ENCODE measurements around the gene PRDM2. TPM values are rescaled to one million over a fixed set of nuclear protein-coding genes. Genes with fewer than 3 reads are reported as not detected.

Gene PRDM2
- polyA plus RNA-seq, 6 donors from 2014 or later, result 18.4 to 49.1 (median 35.3) TPM

DNA sequence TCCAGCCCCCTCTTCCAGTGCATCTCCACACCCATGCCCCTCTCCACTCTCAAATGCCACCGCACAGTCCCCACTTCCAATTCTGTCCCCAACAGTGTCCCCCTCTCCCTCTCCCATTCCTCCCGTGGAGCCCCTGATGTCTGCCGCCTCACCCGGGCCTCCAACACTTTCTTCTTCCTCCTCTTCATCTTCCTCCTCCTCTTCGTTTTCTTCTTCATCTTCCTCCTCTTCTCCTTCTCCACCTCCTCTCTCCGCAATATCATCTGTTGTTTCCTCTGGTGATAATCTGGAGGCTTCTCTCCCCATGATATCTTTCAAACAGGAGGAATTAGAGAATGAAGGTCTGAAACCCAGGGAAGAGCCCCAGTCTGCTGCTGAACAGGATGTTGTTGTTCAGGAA lies 80.8 kb downstream of the PRDM2 start:
- ATAC-seq (ENCODE audit: low read depth in 2 of 2) (no peak), DNase-seq (no peak)
- Mint-ChIP-seq H3K36me3 (peaks cover 22 to 49% of the 10 kb centered on the region in 2 donors), H3K27me3 (no peaks in the 10 kb centered on the region), H3K4me3 (no peak overlapping the region), H3K9me3 (no peaks in the 10 kb centered on the region), H3K27ac (peak overlapping the region in 3 of 6 donors; percentile 39 to 72 (median 59)), H3K4me1 (peaks cover 10 to 22% (median 12%) of the 10 kb centered on the region in 3 donors)

DNA sequence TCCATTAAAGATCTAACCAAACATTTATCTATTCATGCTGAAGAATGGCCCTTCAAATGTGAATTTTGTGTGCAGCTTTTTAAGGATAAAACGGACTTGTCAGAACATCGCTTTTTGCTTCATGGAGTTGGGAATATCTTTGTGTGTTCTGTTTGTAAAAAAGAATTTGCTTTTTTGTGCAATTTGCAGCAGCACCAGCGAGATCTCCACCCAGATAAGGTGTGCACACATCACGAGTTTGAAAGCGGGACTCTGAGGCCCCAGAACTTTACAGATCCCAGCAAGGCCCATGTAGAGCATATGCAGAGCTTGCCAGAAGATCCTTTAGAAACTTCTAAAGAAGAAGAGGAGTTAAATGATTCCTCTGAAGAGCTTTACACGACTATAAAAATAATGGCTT lies 81.2 kb downstream of the PRDM2 start:
- peak overlapping the region in 2 of 6 donors; percentile 15 to 59 for H3K27ac Mint-ChIP-seq
- DNase-seq (no peak), ATAC-seq (ENCODE audit: low read depth in 2 of 2) (no peak)
- no peaks in the 10 kb centered on the region for H3K9me3 Mint-ChIP-seq
- peaks cover 26 to 52% of the 10 kb centered on the region in 2 donors for H3K36me3 Mint-ChIP-seq
- peak overlapping the region in 1 of 8 donors; percentile 2 for H3K4me3 Mint-ChIP-seq
- H3K27me3 Mint-ChIP-seq, result no peaks in the 10 kb centered on the region
- H3K4me1 Mint-ChIP-seq, result peaks cover 10 to 22% (median 15%) of the 10 kb centered on the region in 3 donors

DNA sequence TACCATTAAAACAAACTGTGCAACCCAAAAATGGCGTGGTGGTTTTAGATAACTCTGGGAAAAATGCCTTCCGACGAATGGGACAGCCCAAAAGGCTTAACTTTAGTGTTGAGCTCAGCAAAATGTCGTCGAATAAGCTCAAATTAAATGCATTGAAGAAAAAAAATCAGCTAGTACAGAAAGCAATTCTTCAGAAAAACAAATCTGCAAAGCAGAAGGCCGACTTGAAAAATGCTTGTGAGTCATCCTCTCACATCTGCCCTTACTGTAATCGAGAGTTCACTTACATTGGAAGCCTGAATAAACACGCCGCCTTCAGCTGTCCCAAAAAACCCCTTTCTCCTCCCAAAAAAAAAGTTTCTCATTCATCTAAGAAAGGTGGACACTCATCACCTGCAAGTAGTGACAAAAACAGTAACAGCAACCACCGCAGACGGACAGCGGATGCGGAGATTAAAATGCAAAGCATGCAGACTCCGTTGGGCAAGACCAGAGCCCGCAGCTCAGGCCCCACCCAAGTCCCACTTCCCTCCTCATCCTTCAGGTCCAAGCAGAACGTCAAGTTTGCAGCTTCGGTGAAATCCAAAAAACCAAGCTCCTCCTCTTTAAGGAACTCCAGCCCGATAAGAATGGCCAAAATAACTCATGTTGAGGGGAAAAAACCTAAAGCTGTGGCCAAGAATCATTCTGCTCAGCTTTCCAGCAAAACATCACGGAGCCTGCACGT lies 82.1 kb downstream of the PRDM2 start:
- Mint-ChIP-seq H3K9me3 (no peaks in the 10 kb centered on the region), H3K27me3 (no peaks in the 10 kb centered on the region), H3K36me3 (peaks cover 31 to 58% of the 10 kb centered on the region in 2 donors), H3K4me3 (no peak overlapping the region), H3K4me1 (peaks cover 10 to 22% (median 17%) of the 10 kb centered on the region in 3 donors), H3K27ac (peak overlapping the region in 4 of 6 donors; percentile 41 to 76 (median 70))
- DNase-seq, result no peak
- no peak for ATAC-seq (ENCODE audit: low read depth in 2 of 2)

DNA sequence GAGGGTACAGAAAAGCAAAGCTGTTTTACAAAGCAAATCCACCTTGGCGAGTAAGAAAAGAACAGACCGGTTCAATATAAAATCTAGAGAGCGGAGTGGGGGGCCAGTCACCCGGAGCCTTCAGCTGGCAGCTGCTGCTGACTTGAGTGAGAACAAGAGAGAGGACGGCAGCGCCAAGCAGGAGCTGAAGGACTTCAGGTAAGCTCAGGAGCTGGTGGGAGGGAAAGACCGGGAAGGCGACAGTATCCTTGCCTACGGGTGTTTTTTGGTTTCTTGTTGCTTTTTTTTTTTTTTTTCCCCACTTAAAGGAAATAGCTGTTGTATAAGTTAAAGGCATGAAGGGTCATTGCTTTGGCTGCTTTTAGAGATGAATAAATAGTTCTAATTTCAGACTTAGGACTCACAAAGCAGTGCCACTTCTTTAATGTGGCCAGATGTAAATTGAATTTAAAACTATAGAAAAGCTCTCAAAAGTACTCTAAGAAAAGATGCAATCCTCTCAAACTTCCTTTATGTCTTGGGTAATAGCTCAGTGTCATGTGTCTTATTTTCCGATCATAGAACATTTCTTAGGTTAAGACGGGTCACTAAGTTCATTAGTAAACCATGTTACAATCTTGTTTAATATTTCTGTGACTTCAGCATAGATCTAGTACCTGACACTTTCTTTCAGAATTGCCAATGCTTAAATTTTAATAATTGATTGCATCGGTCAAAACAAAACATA lies 82.8 kb downstream of the PRDM2 start:
- no peaks in the 10 kb centered on the region for H3K9me3 Mint-ChIP-seq
- H3K4me1 Mint-ChIP-seq, result peaks cover 13 to 22% (median 17%) of the 10 kb centered on the region in 3 donors
- peak overlapping the region; percentile 18 to 76 (median 50) for H3K27ac Mint-ChIP-seq
- H3K4me3 Mint-ChIP-seq, result no peak overlapping the region
- DNase-seq (no peak), ATAC-seq (ENCODE audit: low read depth in 2 of 2) (no peak)
- H3K36me3 Mint-ChIP-seq, result peaks cover 31 to 58% of the 10 kb centered on the region in 2 donors
- no peaks in the 10 kb centered on the region for H3K27me3 Mint-ChIP-seq

DNA sequence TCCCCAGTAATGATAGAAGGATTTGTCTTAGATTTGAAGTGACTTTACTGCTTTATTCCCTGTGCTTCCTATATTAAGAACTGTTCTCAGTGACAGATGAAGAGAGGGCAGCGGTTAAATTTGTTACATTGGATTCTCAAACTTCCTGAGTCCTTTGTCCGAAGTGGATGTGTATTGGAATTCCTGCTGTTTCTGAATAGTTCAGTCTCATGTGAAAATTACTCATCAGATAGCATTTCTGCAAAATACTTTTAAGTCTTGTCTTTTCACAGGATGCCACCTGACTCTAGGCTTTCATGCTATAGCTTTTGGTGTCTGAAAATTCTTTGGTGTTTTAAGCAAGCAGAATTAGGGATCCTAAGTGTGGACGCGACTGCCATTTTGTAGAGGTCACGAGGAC lies 83.6 kb downstream of the PRDM2 start:
- H3K9me3 Mint-ChIP-seq, result no peaks in the 10 kb centered on the region
- no peak for DNase-seq
- H3K4me3 Mint-ChIP-seq, result no peak overlapping the region
- no peaks in the 10 kb centered on the region for H3K27me3 Mint-ChIP-seq
- peaks cover 24 to 59% of the 10 kb centered on the region in 2 donors for H3K36me3 Mint-ChIP-seq
- peak overlapping the region in 3 of 6 donors; percentile 29 to 71 (median 64) for H3K27ac Mint-ChIP-seq
- no peak for ATAC-seq (ENCODE audit: low read depth in 2 of 2)
- H3K4me1 Mint-ChIP-seq, result peaks cover 17 to 26% (median 18%) of the 10 kb centered on the region in 3 donors

DNA sequence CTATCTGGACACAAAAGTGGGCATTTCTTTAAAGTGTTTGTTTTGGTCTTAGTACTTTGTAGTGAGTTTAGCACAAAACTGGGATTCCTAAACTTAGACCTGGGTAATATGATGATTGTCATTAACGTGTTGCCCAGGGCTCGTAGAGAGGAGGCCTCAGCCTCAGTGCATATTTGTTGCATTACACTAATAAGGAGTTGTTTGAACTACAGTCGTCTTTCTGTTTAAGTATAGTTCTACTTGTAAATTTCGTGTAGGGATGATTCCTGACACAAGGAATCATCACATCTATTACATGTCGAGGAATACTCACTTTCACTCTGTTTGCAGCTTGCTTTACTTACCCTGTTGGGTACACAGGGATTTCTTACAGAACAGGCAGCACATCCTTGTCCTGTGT lies 85.0 kb downstream of the PRDM2 start:
- Mint-ChIP-seq H3K36me3 (peaks cover 17 to 52% of the 10 kb centered on the region in 2 donors), H3K4me1 (peaks cover 18 to 27% (median 24%) of the 10 kb centered on the region in 3 donors), H3K4me3 (no peak overlapping the region), H3K27me3 (no peaks in the 10 kb centered on the region), H3K27ac (peak overlapping the region in 1 of 6 donors; percentile 32), H3K9me3 (no peaks in the 10 kb centered on the region)
- ATAC-seq (ENCODE audit: low read depth in 2 of 2), result no peak
- DNase-seq, result no peak

DNA sequence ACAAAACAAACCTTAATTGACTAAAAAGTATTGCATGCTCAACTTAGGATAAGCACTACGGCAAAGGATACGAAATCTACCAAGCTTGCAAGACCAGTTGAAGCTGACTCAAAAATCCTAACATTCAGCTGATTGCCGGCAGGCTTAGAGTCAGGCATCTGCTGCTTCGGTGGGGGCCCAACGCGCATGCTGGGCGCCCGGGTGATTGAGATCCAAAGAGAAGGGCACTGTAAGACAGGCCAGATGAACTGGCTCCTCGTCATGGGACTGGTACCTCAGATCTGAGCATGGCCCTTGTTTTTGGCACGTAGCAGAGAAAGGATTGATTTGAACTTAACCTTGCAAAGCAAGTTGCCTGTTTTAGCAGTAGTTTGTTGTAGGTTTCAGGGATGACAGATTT lies 86.6 kb downstream of the PRDM2 start:
- H3K27me3 Mint-ChIP-seq, result no peaks in the 10 kb centered on the region
- no peak for DNase-seq
- H3K36me3 Mint-ChIP-seq, result peaks cover 9 to 48% of the 10 kb centered on the region in 2 donors
- H3K4me3 Mint-ChIP-seq, result peak overlapping the region in 1 of 8 donors; percentile 20
- peaks cover 26 to 28% (median 26%) of the 10 kb centered on the region in 3 donors for H3K4me1 Mint-ChIP-seq
- H3K9me3 Mint-ChIP-seq, result no peaks in the 10 kb centered on the region
- H3K27ac Mint-ChIP-seq, result peak overlapping the region in 1 of 6 donors; percentile 53
- ATAC-seq (ENCODE audit: low read depth in 2 of 2), result no peak

DNA sequence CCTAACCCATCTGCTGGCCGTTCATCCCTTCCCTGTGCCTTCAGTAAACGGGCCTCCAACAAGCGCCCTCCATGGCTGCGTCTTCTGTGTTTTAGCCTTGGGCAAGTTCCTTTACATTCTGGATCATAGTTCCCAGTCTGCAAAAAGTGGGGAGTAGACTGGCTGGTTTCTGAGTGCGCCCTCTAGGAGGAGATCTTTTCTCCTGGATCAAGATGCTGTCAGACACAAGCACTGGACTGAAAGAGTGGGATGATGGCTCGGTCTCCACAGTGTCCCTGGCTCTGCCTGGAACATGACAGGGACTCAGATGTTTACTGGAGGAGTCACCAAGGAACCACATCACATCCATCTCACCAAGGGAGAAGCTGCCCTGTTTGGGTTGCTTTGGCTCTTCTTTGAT lies 88.8 kb downstream of the PRDM2 start:
- Mint-ChIP-seq H3K36me3 (peaks cover 9 to 33% of the 10 kb centered on the region in 2 donors), H3K27ac (peak overlapping the region in 4 of 6 donors; percentile 33 to 93 (median 76)), H3K9me3 (no peaks in the 10 kb centered on the region), H3K4me1 (peaks cover 21 to 31% (median 26%) of the 10 kb centered on the region in 3 donors), H3K27me3 (no peaks in the 10 kb centered on the region), H3K4me3 (peak overlapping the region in 1 of 8 donors; percentile 18)
- DNase-seq (no peak), ATAC-seq (ENCODE audit: low read depth in 2 of 2) (peak in 1 of 2 donors; percentile 9)

DNA sequence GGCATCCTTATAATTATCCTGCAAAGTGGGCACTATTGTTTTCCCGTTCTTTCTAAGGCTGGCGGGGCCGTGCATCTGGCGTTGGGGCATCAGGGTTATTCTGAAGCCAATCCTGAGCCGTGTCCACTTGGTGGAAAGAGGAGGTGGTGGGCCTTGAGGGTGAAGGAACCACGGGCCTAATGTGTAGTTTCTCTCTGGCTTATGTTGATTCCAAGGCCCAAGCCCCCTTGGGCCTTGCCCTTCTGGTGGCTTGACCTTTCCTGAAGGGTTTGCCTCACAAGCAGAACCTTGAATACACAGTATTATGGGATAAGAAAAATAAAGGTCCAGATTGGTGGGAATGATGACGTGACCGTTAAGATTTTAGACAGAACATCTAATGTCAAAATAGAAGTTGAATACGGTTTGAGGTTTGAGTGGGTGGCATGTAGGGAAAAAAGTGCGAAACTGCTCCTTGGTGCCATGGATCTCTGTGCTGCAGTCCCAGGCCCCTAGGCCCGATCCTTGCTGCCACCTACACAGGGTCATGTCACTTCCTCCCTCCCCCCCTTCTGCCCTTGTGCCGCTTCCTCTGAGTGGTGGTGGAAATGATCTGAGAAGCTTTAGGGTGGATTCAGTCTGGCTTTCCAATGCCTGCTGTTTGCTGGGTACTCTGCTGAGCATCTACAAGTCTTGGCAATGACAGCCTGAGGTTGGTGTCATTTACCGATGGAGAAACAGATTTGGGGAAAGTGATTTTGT lies 90.5 kb downstream of the PRDM2 start:
- peak; percentile 34 to 36 for ATAC-seq (ENCODE audit: low read depth in 2 of 2)
- Mint-ChIP-seq H3K4me3 (no peak overlapping the region), H3K4me1 (peaks cover 24 to 32% (median 29%) of the 10 kb centered on the region in 3 donors), H3K36me3 (peaks cover 9 to 36% of the 10 kb centered on the region in 2 donors), H3K27ac (peak overlapping the region; percentile 11 to 96 (median 70)), H3K27me3 (no peaks in the 10 kb centered on the region), H3K9me3 (no peaks in the 10 kb centered on the region)
- DNase-seq, result no peak

DNA sequence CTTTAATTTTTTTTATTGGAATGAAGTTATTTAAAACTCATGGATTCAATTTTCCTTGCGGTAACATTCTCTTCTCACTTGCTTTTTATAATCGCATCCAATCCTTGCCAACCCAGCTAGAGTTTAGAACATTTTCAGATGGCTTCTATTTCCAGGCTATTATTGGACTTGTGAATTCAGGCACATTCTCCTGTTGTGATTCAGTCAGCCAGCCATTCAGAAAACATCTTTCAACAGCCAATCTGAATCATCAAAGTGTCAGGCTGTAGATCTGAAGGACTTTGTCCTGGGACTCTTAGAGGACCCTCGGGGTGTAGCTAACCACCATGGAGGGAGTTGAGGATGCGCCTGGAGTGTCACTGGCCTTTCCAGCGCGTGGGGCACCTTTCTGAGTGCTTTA lies 92.4 kb downstream of the PRDM2 start:
- no peaks in the 10 kb centered on the region for H3K27me3 Mint-ChIP-seq
- DNase-seq, result no peak

DNA sequence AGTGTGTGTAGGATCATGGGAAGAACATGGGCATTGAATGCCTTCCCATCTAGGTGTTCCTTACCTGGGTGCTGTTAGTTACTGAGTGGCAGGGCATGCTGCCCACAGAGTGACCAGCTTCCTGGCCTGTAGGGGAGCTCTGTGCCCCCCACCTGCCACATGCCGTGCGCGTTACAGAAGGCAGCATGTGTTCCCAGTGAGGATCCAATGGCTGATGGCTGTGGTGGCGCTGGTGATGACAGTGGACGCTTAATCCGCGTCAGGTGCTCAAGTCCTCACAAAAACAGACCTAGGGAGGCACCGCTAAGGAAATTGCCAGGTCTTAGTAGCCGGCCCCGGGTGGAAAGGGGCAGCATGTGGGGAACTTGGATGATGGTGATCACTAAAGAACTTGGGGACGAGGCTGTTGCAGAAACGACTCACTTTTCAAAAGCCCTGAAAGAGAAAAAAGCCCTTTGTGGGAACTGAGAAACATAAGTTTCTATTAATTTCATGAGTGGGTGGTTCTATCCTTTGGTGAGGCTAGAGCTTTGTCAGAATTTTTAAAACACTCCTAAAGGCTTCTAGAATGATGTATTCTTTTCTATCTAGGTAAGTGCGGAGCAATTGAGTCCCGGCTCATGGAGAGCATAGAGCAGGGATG lies 93.2 kb downstream of the PRDM2 start:
- no peaks in the 10 kb centered on the region for H3K9me3 Mint-ChIP-seq
- ATAC-seq (ENCODE audit: low read depth in 2 of 2), result no peak
- H3K4me3 Mint-ChIP-seq, result peak overlapping the region in 2 of 8 donors; percentile 5 to 13
- H3K27ac Mint-ChIP-seq, result peak overlapping the region; percentile 54 to 92 (median 81)
- peaks cover 0 to 29% of the 10 kb centered on the region in 2 donors for H3K36me3 Mint-ChIP-seq
- no peaks in the 10 kb centered on the region for H3K27me3 Mint-ChIP-seq
- peaks cover 30 to 43% (median 33%) of the 10 kb centered on the region in 3 donors for H3K4me1 Mint-ChIP-seq
- no peak for DNase-seq

More for the DNA sequence above, 92.4 kb downstream of the PRDM2 start:
- H3K4me3 Mint-ChIP-seq, result peak overlapping the region in 1 of 8 donors; percentile 13
- peaks cover 0 to 32% of the 10 kb centered on the region in 2 donors for H3K36me3 Mint-ChIP-seq
- peak overlapping the region in 3 of 6 donors; percentile 51 to 80 (median 76) for H3K27ac Mint-ChIP-seq
- no peaks in the 10 kb centered on the region for H3K9me3 Mint-ChIP-seq
- no peak for ATAC-seq (ENCODE audit: low read depth in 2 of 2)
- peaks cover 28 to 36% (median 32%) of the 10 kb centered on the region in 3 donors for H3K4me1 Mint-ChIP-seq

DNA sequence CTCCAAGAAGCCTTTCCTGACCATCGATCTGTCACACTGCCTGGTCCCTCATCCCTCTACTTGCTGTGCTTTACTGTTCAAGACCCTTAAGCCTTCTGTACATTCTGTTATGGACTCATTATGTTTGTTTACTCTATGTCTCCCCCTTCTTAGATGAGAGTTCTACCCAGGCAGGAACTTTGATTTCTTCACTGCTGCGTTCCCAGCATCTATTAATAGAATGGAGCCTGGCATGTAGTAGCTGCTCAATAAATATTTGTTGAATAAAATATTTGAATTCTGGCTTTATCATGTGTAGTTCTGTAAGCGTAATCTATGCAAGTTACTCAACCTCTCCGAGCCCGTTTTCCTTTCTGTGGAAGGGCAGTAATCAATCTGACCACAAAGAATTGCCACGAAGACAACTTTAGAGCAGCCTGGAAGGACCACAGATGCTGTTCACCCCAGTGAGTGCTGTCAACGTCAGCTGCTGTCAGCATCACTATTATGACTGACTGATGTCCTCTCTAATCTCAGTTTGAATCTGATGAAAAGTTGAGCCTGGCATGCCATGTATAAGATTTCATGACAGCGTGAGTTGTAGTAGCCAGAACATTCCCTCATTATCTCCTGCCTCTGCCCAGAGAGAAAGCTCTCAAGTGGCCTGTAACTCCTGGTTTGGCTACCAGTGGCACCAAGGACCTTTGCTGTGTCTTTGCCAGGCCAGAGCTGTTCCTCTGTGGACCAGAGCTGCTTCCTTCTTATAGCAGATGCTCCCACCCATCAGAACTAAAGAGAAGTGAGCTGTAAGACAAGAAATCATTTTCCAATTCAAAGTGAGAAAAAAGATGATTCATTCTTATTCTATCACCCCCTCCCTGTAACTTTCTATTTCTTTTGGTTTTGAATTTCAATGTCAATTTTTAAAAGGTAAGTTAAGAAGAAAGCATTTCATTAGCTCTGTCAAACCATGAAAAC lies 94.5 kb downstream of the PRDM2 start:
- Mint-ChIP-seq H3K4me3 (no peak overlapping the region), H3K36me3 (peaks cover 0 to 23% of the 10 kb centered on the region in 2 donors), H3K9me3 (no peaks in the 10 kb centered on the region), H3K4me1 (peaks cover 24 to 46% (median 31%) of the 10 kb centered on the region in 3 donors), H3K27me3 (no peaks in the 10 kb centered on the region), H3K27ac (peak overlapping the region; percentile 1 to 85 (median 43))
- DNase-seq (no peak), ATAC-seq (ENCODE audit: low read depth in 2 of 2) (no peak)
